Stimulated activated naive B cell treated with anti-CD40 and anti-IgM and Interleukin-4, amounts not matched to agents 10 μg/mL and 1 μg/mL and 100 μg/mL, for 72 hours (primary cell): ENCODE data around the gene GSTO1.
"Not testable (repeated sequence)": the region's sequence is repeated elsewhere in the genome, so short reads cannot be mapped to it uniquely, and the experiment has no call there.

Experiments used
- ATAC-seq, 2 donors: fragments of 150-1000 bp; cut with Tn5 transposase; replicated peaks; 2 replicates each; pipeline ENCODE4 v1.10.0; 2021; ENCODE audit warnings: moderate library complexity in 1 of 2
- DNase-seq: peaks from one replicate; pipeline ENCODE4 v3.0.0; 2021
- H3K27ac Mint-ChIP-seq: one replicate; pipeline ENCODE4 v1.8.0; 2022; ENCODE audit warnings: mild to moderate bottlenecking, mixed read lengths
- H3K27me3 Mint-ChIP-seq, 2 donors: one replicate each; pipeline ENCODE4 v1.8.0; 2022; ENCODE audit warnings: mixed read lengths in 2 of 2
- H3K36me3 Mint-ChIP-seq, 2 donors: one replicate each; pipeline ENCODE4 v1.8.0; 2022; ENCODE audit warnings: mixed read lengths in 2 of 2, mild to moderate bottlenecking in 1 of 2
- H3K4me1 Mint-ChIP-seq, 2 donors: one replicate each; pipeline ENCODE4 v1.8.0; 2022; ENCODE audit warnings: mixed read lengths in 2 of 2, mild to moderate bottlenecking in 1 of 2
- H3K4me3 Mint-ChIP-seq, 2 donors: one replicate each; pipeline ENCODE4 v1.8.0; 2022; ENCODE audit warnings: mild to moderate bottlenecking in 2 of 2, mixed read lengths in 2 of 2, moderate library complexity in 1 of 2
- H3K9me3 Mint-ChIP-seq, 2 donors: one replicate each; pipeline ENCODE4 v1.8.0; 2022; ENCODE audit warnings: mixed read lengths in 2 of 2, mild to moderate bottlenecking in 1 of 2

Gene GSTO1

GRCh38 chr10:104242545-104242944 is 12.1 kb upstream of the GSTO1 start:
- no peak for DNase-seq

GRCh38 chr10:104243009-104243408 is 11.7 kb upstream of the GSTO1 start:
- not testable (repeated sequence) for H3K9me3 Mint-ChIP-seq, DNase-seq, ATAC-seq, H3K27ac Mint-ChIP-seq, H3K4me1 Mint-ChIP-seq, H3K4me3 Mint-ChIP-seq, H3K36me3 Mint-ChIP-seq
- H3K27me3 Mint-ChIP-seq: peaks cover 24 to 34% of the 10 kb centered on the region in 2 donors

More at GRCh38 chr10:104242545-104242944, 12.1 kb upstream of the GSTO1 start:
- Mint-ChIP-seq H3K27me3 (peaks cover 27 to 38% of the 10 kb centered on the region in 2 donors), H3K9me3 (no peaks in the 10 kb centered on the region), H3K36me3 (no peaks in the 10 kb centered on the region), H3K27ac (no peak overlapping the region), H3K4me3 (no peak overlapping the region), H3K4me1 (no peaks in the 10 kb centered on the region)
- ATAC-seq: no peak

GRCh38 chr10:104243512-104243911 is 11.2 kb upstream of the GSTO1 start:
- H3K4me1 Mint-ChIP-seq: no peaks in the 10 kb centered on the region

GRCh38 chr10:104245066-104245632 is 9.5 kb upstream of the GSTO1 start:
- DNase-seq (no peak), ATAC-seq (no peak)
- Mint-ChIP-seq H3K27ac (no peak overlapping the region), H3K9me3 (no peaks in the 10 kb centered on the region), H3K4me1 (no peaks in the 10 kb centered on the region), H3K36me3 (no peaks in the 10 kb centered on the region), H3K4me3 (no peak overlapping the region), H3K27me3 (peaks cover 17 to 21% of the 10 kb centered on the region in 2 donors)

More at GRCh38 chr10:104243512-104243911, 11.2 kb upstream of the GSTO1 start:
- Mint-ChIP-seq H3K27me3 (peaks cover 22 to 32% of the 10 kb centered on the region in 2 donors), H3K4me3 (no peak overlapping the region), H3K9me3 (no peaks in the 10 kb centered on the region), H3K27ac (no peak overlapping the region), H3K36me3 (no peaks in the 10 kb centered on the region)
- DNase-seq (no peak), ATAC-seq (no peak)

- ATAC-seq (no peak), DNase-seq (no peak)
- H3K4me3 Mint-ChIP-seq: no peak overlapping the region
- H3K4me1 Mint-ChIP-seq: no peaks in the 10 kb centered on the region
- peaks cover 15 to 18% of the 10 kb centered on the region in 2 donors for H3K27me3 Mint-ChIP-seq
- no peak overlapping the region for H3K27ac Mint-ChIP-seq
- H3K9me3 Mint-ChIP-seq: no peaks in the 10 kb centered on the region
- H3K36me3 Mint-ChIP-seq: no peaks in the 10 kb centered on the region
These were observed 7.7 kb upstream of the GSTO1 start for GRCh38 chr10:104246976-104247375.

- no peaks in the 10 kb centered on the region for H3K9me3 Mint-ChIP-seq
- DNase-seq (no peak), ATAC-seq (no peak)
- H3K27me3 Mint-ChIP-seq: peaks cover 18 to 22% of the 10 kb centered on the region in 2 donors
- H3K36me3 Mint-ChIP-seq: no peaks in the 10 kb centered on the region
- no peak overlapping the region for H3K4me3 Mint-ChIP-seq
- H3K27ac Mint-ChIP-seq: no peak overlapping the region
- no peaks in the 10 kb centered on the region for H3K4me1 Mint-ChIP-seq
These were observed 7.1 kb upstream of the GSTO1 start for GRCh38 chr10:104247513-104248146.

- not testable (repeated sequence) for H3K4me3 Mint-ChIP-seq, ATAC-seq, H3K27ac Mint-ChIP-seq, DNase-seq, H3K36me3 Mint-ChIP-seq, H3K4me1 Mint-ChIP-seq, H3K9me3 Mint-ChIP-seq
- H3K27me3 Mint-ChIP-seq: peaks cover 17 to 21% of the 10 kb centered on the region in 2 donors
These were observed 5.8 kb upstream of the GSTO1 start for GRCh38 chr10:104248931-104249330.

- Mint-ChIP-seq H3K36me3 (no peaks in the 10 kb centered on the region), H3K27me3 (peaks cover 14 to 21% of the 10 kb centered on the region in 2 donors), H3K4me3 (no peak overlapping the region), H3K27ac (no peak overlapping the region), H3K4me1 (peaks cover under 1 to 10% of the 10 kb centered on the region in 2 donors), H3K9me3 (no peaks in the 10 kb centered on the region)
- DNase-seq (no peak), ATAC-seq (no peak)
These were observed 4.3 kb upstream of the GSTO1 start for GRCh38 chr10:104250371-104250770.

- no peak overlapping the region for H3K4me3 Mint-ChIP-seq
- H3K9me3 Mint-ChIP-seq: no peaks in the 10 kb centered on the region
- no peak overlapping the region for H3K27ac Mint-ChIP-seq
- H3K4me1 Mint-ChIP-seq: peaks cover 12 to 17% of the 10 kb centered on the region in 2 donors
- peaks cover 14 to 21% of the 10 kb centered on the region in 2 donors for H3K27me3 Mint-ChIP-seq
- ATAC-seq: no peak
- H3K36me3 Mint-ChIP-seq: peaks cover 0 to 2% of the 10 kb centered on the region in 2 donors
- DNase-seq: no peak
These were observed 3.2 kb upstream of the GSTO1 start for GRCh38 chr10:104251443-104251842.

- peaks cover 14% of the 10 kb centered on the region in 2 donors for H3K27me3 Mint-ChIP-seq
- H3K4me1 Mint-ChIP-seq: peaks cover 16 to 19% of the 10 kb centered on the region in 2 donors
- peaks cover 0 to 2% of the 10 kb centered on the region in 2 donors for H3K36me3 Mint-ChIP-seq
- peak overlapping the region; percentile 7 for H3K27ac Mint-ChIP-seq
- no peak for DNase-seq
- H3K4me3 Mint-ChIP-seq: no peak overlapping the region
- no peaks in the 10 kb centered on the region for H3K9me3 Mint-ChIP-seq
- no peak for ATAC-seq
These were observed 2.3 kb upstream of the GSTO1 start for GRCh38 chr10:104252368-104252767.

- Mint-ChIP-seq H3K36me3 (peaks cover 2 to 3% of the 10 kb centered on the region in 2 donors), H3K4me3 (peak overlapping the region; percentile 9 to 47), H3K4me1 (peaks cover 19 to 22% of the 10 kb centered on the region in 2 donors), H3K27ac (no peak overlapping the region), H3K9me3 (no peaks in the 10 kb centered on the region), H3K27me3 (peaks cover 14% of the 10 kb centered on the region in 2 donors)
- ATAC-seq (no peak), DNase-seq (no peak)
These were observed 1.6 kb upstream of the GSTO1 start for GRCh38 chr10:104253106-104253505.

- ATAC-seq: no peak
- no peaks in the 10 kb centered on the region for H3K9me3 Mint-ChIP-seq
- peak overlapping the region; percentile 93 for H3K27ac Mint-ChIP-seq
- H3K4me1 Mint-ChIP-seq: peaks cover 24 to 27% of the 10 kb centered on the region in 2 donors
- peak overlapping the region; percentile 82 to 90 for H3K4me3 Mint-ChIP-seq
- H3K36me3 Mint-ChIP-seq: peaks cover 7 to 8% of the 10 kb centered on the region in 2 donors
- DNase-seq: no peak
- peaks cover 14% of the 10 kb centered on the region in 2 donors for H3K27me3 Mint-ChIP-seq
These were observed 884 bp upstream of the GSTO1 start for GRCh38 chr10:104253606-104254410.

- ATAC-seq (peak; percentile 60), DNase-seq (no peak)
- peaks cover 11 to 17% of the 10 kb centered on the region in 2 donors for H3K36me3 Mint-ChIP-seq
- H3K27ac Mint-ChIP-seq: peak overlapping the region; percentile 93
- H3K27me3 Mint-ChIP-seq: peaks cover 6 to 14% of the 10 kb centered on the region in 2 donors
- H3K9me3 Mint-ChIP-seq: no peaks in the 10 kb centered on the region
- peak overlapping the region; percentile 82 to 90 for H3K4me3 Mint-ChIP-seq
- peaks cover 36 to 40% of the 10 kb centered on the region in 2 donors for H3K4me1 Mint-ChIP-seq
These were observed 754 bp downstream of the GSTO1 start for GRCh38 chr10:104255311-104255981.

- H3K4me3 Mint-ChIP-seq: peak overlapping the region; percentile 42 to 82
- peaks cover 19 to 27% of the 10 kb centered on the region in 2 donors for H3K36me3 Mint-ChIP-seq
- peaks cover 4 to 14% of the 10 kb centered on the region in 2 donors for H3K27me3 Mint-ChIP-seq
- ATAC-seq: no peak
- peaks cover 44 to 50% of the 10 kb centered on the region in 2 donors for H3K4me1 Mint-ChIP-seq
- no peak overlapping the region for H3K27ac Mint-ChIP-seq
- no peaks in the 10 kb centered on the region for H3K9me3 Mint-ChIP-seq
- DNase-seq: no peak
These were observed 1.8 kb downstream of the GSTO1 start for GRCh38 chr10:104256335-104256961.
